ENCODE measurements around the gene AKR1C3.

- TF ChIP-seq POLR2A (IDR thresholded peaks at IDR 0.05) (no peak), CTCF (IDR thresholded peaks at IDR 0.05) (no peak)
Observed at GRCh38 chr10:5070648-5071410, 23.4 kb upstream of the AKR1C3 start.

Measured in sigmoid colon (tissue), 3 donors.